Measurements from ENCODE around the gene TIE1.

The TIE1 gene

DNA sequence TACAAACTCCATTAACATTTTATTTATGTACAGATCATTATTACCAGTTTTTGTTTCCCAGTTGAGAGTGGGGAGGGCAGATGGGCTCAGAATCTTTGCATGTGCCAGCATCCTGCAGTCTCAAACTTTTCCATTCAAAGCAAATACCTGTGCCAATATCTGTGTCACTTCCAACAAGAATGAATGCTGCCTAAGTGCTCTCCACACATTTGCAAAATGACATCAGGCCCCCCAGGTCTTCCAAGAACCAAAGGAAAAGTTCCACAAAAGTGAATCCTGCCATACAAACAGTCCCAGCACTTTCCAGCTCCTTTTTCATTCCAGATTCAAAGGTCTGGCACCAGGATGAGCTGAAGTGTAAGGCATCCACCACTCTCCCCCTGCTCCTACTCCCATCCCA is 1.7 kb upstream of the TIE1 start:
- Histone ChIP-seq H3K27me3 (ENCODE audit: insufficient read depth, low read length, poor library complexity) (no peaks in the 10 kb centered on the region), H2BK120ac (ENCODE audit: low read depth, low read length) (no peak overlapping the region), H3K79me1 (ENCODE audit: low read length) (no peaks in the 10 kb centered on the region), H3K23ac (ENCODE audit: low read length) (no peak overlapping the region), H3K4me1 (ENCODE audit: control insufficient read depth, low read depth, low read length) (no peaks in the 10 kb centered on the region), H3K4me2 (ENCODE audit: low read length) (no peak overlapping the region), H3K36me3 (ENCODE audit: control insufficient read depth, insufficient read depth, low read length) (no peaks in the 10 kb centered on the region), H3K4ac (ENCODE audit: low read depth, low read length) (no peak overlapping the region), H3K56ac (ENCODE audit: low read length) (no peak overlapping the region), H2BK5ac (ENCODE audit: low read length) (no peak overlapping the region), H3K18ac (ENCODE audit: low read length) (no peak overlapping the region), H3K4me3 (ENCODE audit: low read length) (no peak overlapping the region), H3K27ac (ENCODE audit: low read depth, low read length) (no peak overlapping the region), H2BK15ac (replicated peaks; ENCODE audit: low read depth) (no peak overlapping the region), H4K8ac (ENCODE audit: low read depth, low read length) (no peak overlapping the region), H3K9ac (ENCODE audit: low read length) (no peak overlapping the region), H3K79me2 (ENCODE audit: control insufficient read depth, insufficient read depth, low read length) (no peaks in the 10 kb centered on the region), H2AK5ac (ENCODE audit: low read length) (no peak overlapping the region), H4K5ac (ENCODE audit: low read length) (no peak overlapping the region)
- no peak for DNase-seq

DNA sequence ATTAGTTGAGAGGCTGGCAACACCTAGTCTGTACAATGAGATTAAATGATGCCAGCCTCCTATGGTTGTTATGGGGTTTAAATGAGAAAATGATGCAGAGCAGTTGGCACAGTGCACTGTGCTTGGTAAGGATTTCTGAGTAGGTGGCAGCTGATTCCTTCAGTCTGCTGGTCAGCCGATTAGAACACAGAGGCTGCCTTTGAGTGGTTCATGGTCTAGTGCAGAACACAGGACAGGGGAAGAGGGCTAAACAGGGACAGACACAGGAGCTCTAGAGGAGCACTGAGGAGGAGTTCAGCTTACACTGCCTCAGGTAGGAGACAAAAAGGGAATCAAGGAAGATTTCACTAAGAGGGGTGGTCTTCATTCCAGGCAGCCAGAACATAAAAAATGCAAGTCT is 1.4 kb downstream of the TIE1 start:
- H3K36me3 ChIP-seq (ENCODE audit: control insufficient read depth, insufficient read depth, low read length) = no peaks in the 10 kb centered on the region
- no peak overlapping the region for H3K4me2 ChIP-seq (ENCODE audit: low read length)
- no peak overlapping the region for H3K4me3 ChIP-seq (ENCODE audit: low read length)
- no peak overlapping the region for H2BK5ac ChIP-seq (ENCODE audit: low read length)
- H3K18ac ChIP-seq (ENCODE audit: low read length) = no peak overlapping the region
- H3K79me1 ChIP-seq (ENCODE audit: low read length) = no peaks in the 10 kb centered on the region
- H4K5ac ChIP-seq (ENCODE audit: low read length) = no peak overlapping the region
- H3K9ac ChIP-seq (ENCODE audit: low read length) = no peak overlapping the region
- no CpG with 5 or more reads among the region's 1 CpG for WGBS (ENCODE audit: extremely low coverage, insufficient coverage, low lambda C conversion rate)
- no peak overlapping the region for H3K23ac ChIP-seq (ENCODE audit: low read length)
- no peak overlapping the region for H2BK15ac ChIP-seq (replicated peaks; ENCODE audit: low read depth)
- H4K8ac ChIP-seq (ENCODE audit: low read depth, low read length) = no peak overlapping the region
- DNase-seq = no peak
- no peak overlapping the region for H2AK5ac ChIP-seq (ENCODE audit: low read length)
- no peaks in the 10 kb centered on the region for H3K4me1 ChIP-seq (ENCODE audit: control insufficient read depth, low read depth, low read length)
- no peak overlapping the region for H2BK120ac ChIP-seq (ENCODE audit: low read depth, low read length)
- no peaks in the 10 kb centered on the region for H3K79me2 ChIP-seq (ENCODE audit: control insufficient read depth, insufficient read depth, low read length)
- no peak overlapping the region for H3K56ac ChIP-seq (ENCODE audit: low read length)
- no peak overlapping the region for H3K27ac ChIP-seq (ENCODE audit: low read depth, low read length)
- no peaks in the 10 kb centered on the region for H3K27me3 ChIP-seq (ENCODE audit: insufficient read depth, low read length, poor library complexity)
- H3K4ac ChIP-seq (ENCODE audit: low read depth, low read length) = no peak overlapping the region

DNA sequence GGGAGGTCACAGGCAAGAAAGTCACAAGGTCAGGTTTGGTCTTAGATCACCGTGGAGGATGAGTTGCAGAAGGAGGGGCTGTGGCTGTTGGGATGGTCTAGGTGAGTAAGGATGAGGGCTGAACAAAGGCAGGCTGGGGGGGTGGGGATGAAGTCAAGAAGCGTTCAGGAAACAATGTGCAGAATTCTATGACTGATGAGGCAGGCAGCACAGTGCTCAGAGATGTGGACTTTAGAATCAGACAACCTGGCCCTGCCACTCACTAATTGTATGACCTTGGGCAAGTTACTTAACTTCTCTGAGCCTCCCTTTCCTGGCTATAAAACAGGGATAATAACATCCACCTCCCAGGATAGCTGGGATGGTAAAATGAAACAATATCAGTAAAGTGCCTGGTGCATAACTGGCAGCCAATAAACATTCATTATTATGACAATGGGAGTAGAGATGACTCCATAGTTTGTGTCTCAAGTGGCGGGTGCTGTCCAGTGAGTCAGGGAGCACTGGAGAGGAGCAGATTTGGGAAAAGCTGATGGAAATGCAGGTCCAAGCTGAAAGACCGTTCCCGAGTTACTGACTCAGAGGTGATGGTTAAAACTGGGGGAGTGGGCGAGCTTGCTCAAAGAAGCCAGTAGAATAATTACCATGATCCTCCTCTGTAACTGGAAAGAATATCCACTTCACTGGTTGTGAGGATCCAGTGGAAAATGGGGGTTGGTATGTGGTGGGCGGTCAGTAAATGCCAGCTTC is 2.1 kb downstream of the TIE1 start:
- no CpG with 5 or more reads among the region's 7 CpGs for WGBS (ENCODE audit: extremely low coverage, insufficient coverage, low lambda C conversion rate)
- H3K4me1 ChIP-seq (ENCODE audit: control insufficient read depth, low read depth, low read length) = no peaks in the 10 kb centered on the region
- no peak overlapping the region for H3K4me3 ChIP-seq (ENCODE audit: low read length)
- H4K8ac ChIP-seq (ENCODE audit: low read depth, low read length) = no peak overlapping the region
- H3K27ac ChIP-seq (ENCODE audit: low read depth, low read length) = no peak overlapping the region
- no peak overlapping the region for H2BK15ac ChIP-seq (replicated peaks; ENCODE audit: low read depth)
- no peak overlapping the region for H3K4me2 ChIP-seq (ENCODE audit: low read length)
- no peak overlapping the region for H2AK5ac ChIP-seq (ENCODE audit: low read length)
- no peak overlapping the region for H3K23ac ChIP-seq (ENCODE audit: low read length)
- H3K4ac ChIP-seq (ENCODE audit: low read depth, low read length) = no peak overlapping the region
- H4K5ac ChIP-seq (ENCODE audit: low read length) = no peak overlapping the region
- H2BK120ac ChIP-seq (ENCODE audit: low read depth, low read length) = no peak overlapping the region
- DNase-seq = no peak
- no peaks in the 10 kb centered on the region for H3K79me2 ChIP-seq (ENCODE audit: control insufficient read depth, insufficient read depth, low read length)
- no peak overlapping the region for H3K9ac ChIP-seq (ENCODE audit: low read length)
- H3K27me3 ChIP-seq (ENCODE audit: insufficient read depth, low read length, poor library complexity) = no peaks in the 10 kb centered on the region
- no peak overlapping the region for H2BK5ac ChIP-seq (ENCODE audit: low read length)
- H3K36me3 ChIP-seq (ENCODE audit: control insufficient read depth, insufficient read depth, low read length) = no peaks in the 10 kb centered on the region
- H3K56ac ChIP-seq (ENCODE audit: low read length) = no peak overlapping the region
- H3K79me1 ChIP-seq (ENCODE audit: low read length) = no peaks in the 10 kb centered on the region
- no peak overlapping the region for H3K18ac ChIP-seq (ENCODE audit: low read length)

DNA sequence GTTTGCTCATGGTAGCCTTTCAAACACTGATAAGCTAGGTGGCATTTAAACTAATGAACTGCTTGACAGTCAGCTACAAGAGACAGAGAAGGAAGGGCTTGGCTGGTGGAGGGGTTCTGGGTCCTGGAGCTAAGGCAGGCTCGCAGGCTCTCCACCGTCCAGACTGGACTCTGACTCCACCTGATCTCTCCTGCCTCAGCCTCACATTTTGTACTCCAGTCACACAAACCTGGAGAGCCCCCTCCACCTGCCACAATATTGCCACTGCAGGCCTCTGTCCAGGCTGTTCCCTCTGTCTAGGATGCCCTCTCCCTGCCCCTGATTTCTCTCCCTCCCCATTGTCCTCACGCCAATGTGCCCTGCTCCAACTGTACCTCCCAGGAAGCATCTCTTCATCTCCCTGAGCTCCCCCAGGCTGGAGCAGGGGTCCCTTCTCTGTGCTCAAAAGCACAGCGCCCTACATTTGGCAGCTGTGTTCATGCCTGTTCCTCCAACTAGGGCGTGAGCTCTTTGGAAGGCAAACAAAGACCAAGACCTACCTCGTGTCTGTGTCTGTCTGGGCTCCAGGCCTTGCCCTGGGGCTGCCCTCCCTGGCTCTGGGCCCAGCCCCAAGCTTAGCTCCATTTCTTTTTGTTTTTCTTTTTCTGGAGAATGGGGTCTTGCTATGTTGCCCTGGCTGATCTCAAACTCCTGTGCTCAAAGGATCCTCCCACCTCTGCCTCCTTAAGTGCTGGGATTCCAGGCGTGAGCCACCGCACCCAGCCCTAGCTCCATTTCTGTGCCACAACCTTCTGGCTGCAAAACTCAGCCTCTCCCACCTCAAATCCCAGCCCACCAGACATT is 2.9 kb downstream of the TIE1 start:
- Histone ChIP-seq H3K79me1 (ENCODE audit: low read length) (no peaks in the 10 kb centered on the region), H3K9ac (ENCODE audit: low read length) (no peak overlapping the region), H3K27ac (ENCODE audit: low read depth, low read length) (no peak overlapping the region), H3K4me1 (ENCODE audit: control insufficient read depth, low read depth, low read length) (no peaks in the 10 kb centered on the region), H2BK5ac (ENCODE audit: low read length) (no peak overlapping the region), H3K18ac (ENCODE audit: low read length) (no peak overlapping the region), H2AK5ac (ENCODE audit: low read length) (no peak overlapping the region), H3K4me2 (ENCODE audit: low read length) (no peak overlapping the region), H3K4ac (ENCODE audit: low read depth, low read length) (no peak overlapping the region), H4K5ac (ENCODE audit: low read length) (no peak overlapping the region), H3K36me3 (ENCODE audit: control insufficient read depth, insufficient read depth, low read length) (no peaks in the 10 kb centered on the region), H4K8ac (ENCODE audit: low read depth, low read length) (no peak overlapping the region), H2BK15ac (replicated peaks; ENCODE audit: low read depth) (no peak overlapping the region), H3K79me2 (ENCODE audit: control insufficient read depth, insufficient read depth, low read length) (no peaks in the 10 kb centered on the region), H3K56ac (ENCODE audit: low read length) (no peak overlapping the region), H3K4me3 (ENCODE audit: low read length) (no peak overlapping the region), H2BK120ac (ENCODE audit: low read depth, low read length) (no peak overlapping the region), H3K23ac (ENCODE audit: low read length) (no peak overlapping the region), H3K27me3 (ENCODE audit: insufficient read depth, low read length, poor library complexity) (no peaks in the 10 kb centered on the region)
- no CpG with 5 or more reads among the region's 8 CpGs for WGBS (ENCODE audit: extremely low coverage, insufficient coverage, low lambda C conversion rate)
- no peak for DNase-seq

DNA sequence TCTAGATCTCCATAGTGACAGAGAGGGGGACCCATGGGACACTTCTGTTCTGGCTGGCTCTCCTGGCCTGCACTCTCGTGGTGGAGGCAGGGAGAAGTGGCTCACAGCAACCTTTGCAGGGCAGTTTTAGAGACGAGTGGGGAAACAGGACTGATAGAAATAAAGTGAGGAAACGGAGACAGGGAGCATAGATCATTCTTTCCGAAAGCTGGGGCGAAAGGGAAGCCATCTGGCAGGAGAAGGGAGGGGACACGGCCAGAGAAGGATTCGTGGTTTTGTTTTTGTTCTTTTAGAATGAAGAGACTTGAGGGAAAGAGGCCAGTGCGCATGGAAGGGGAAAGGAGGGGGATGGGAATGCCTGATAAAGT is 3.5 kb downstream of the TIE1 start:
- H3K9ac ChIP-seq (ENCODE audit: low read length) = no peak overlapping the region
- no peak overlapping the region for H2BK5ac ChIP-seq (ENCODE audit: low read length)
- H2AK5ac ChIP-seq (ENCODE audit: low read length) = no peak overlapping the region
- no peak for DNase-seq
- no CpG with 5 or more reads among the region's 8 CpGs for WGBS (ENCODE audit: extremely low coverage, insufficient coverage, low lambda C conversion rate)
- H3K56ac ChIP-seq (ENCODE audit: low read length) = no peak overlapping the region
- H4K8ac ChIP-seq (ENCODE audit: low read depth, low read length) = no peak overlapping the region
- no peak overlapping the region for H3K18ac ChIP-seq (ENCODE audit: low read length)
- no peak overlapping the region for H3K23ac ChIP-seq (ENCODE audit: low read length)
- H4K5ac ChIP-seq (ENCODE audit: low read length) = no peak overlapping the region
- no peak overlapping the region for H3K4ac ChIP-seq (ENCODE audit: low read depth, low read length)
- H3K4me2 ChIP-seq (ENCODE audit: low read length) = no peak overlapping the region
- no peaks in the 10 kb centered on the region for H3K79me2 ChIP-seq (ENCODE audit: control insufficient read depth, insufficient read depth, low read length)
- H2BK120ac ChIP-seq (ENCODE audit: low read depth, low read length) = no peak overlapping the region
- H3K27me3 ChIP-seq (ENCODE audit: insufficient read depth, low read length, poor library complexity) = no peaks in the 10 kb centered on the region
- no peaks in the 10 kb centered on the region for H3K79me1 ChIP-seq (ENCODE audit: low read length)
- H2BK15ac ChIP-seq (replicated peaks; ENCODE audit: low read depth) = no peak overlapping the region
- no peaks in the 10 kb centered on the region for H3K4me1 ChIP-seq (ENCODE audit: control insufficient read depth, low read depth, low read length)
- H3K4me3 ChIP-seq (ENCODE audit: low read length) = no peak overlapping the region
- H3K27ac ChIP-seq (ENCODE audit: low read depth, low read length) = no peak overlapping the region
- H3K36me3 ChIP-seq (ENCODE audit: control insufficient read depth, insufficient read depth, low read length) = no peaks in the 10 kb centered on the region
